ENCODE results near the gene ZNF326. TPM values are rescaled to one million over a fixed set of nuclear protein-coding genes. Genes with fewer than 3 reads are reported as not detected.

ZNF326 gene
- polyA plus RNA-seq, 1 donor from 2014 or later: 10.5 TPM

GRCh38 chr1:90067194-90067931 is 72.5 kb downstream of the ZNF326 start:
- no peak overlapping the region for H3K27ac Mint-ChIP-seq
- H3K9me3 Mint-ChIP-seq: peaks cover 5 to 13% (median 7%) of the 10 kb centered on the region in 3 donors
- no peaks in the 10 kb centered on the region for H3K36me3 Mint-ChIP-seq
- H3K27me3 Mint-ChIP-seq: peaks cover 4% of the 10 kb centered on the region
- no peaks in the 10 kb centered on the region for H3K4me1 Mint-ChIP-seq
- H3K4me3 Mint-ChIP-seq: no peak overlapping the region

- peaks cover 0 to 2% (median 0%) of the 10 kb centered on the region in 3 donors for H3K4me1 Mint-ChIP-seq
- H3K27ac Mint-ChIP-seq: no peak overlapping the region
- H3K9me3 Mint-ChIP-seq: peaks cover 0 to 6% (median 2%) of the 10 kb centered on the region in 3 donors
- no peak overlapping the region for H3K4me3 Mint-ChIP-seq
- no peaks in the 10 kb centered on the region for H3K36me3 Mint-ChIP-seq
- H3K27me3 Mint-ChIP-seq: peaks cover 4% of the 10 kb centered on the region
Observed at GRCh38 chr1:90068611-90069280, 73.8 kb downstream of the ZNF326 start.

- peak overlapping the region in 1 of 4 donors; percentile 65 for H3K4me3 Mint-ChIP-seq
Observed at GRCh38 chr1:90074137-90074536, 79.2 kb downstream of the ZNF326 start.

GRCh38 chr1:90074566-90074965 is 79.7 kb downstream of the ZNF326 start:
- Mint-ChIP-seq H3K9me3 (peaks cover 0 to 6% (median 2%) of the 10 kb centered on the region in 3 donors), H3K27ac (no peak overlapping the region), H3K27me3 (peaks cover 8% of the 10 kb centered on the region), H3K36me3 (no peaks in the 10 kb centered on the region), H3K4me1 (peaks cover 0 to 10% (median 0%) of the 10 kb centered on the region in 3 donors), H3K4me3 (no peak overlapping the region)

More at GRCh38 chr1:90074137-90074536, 79.2 kb downstream of the ZNF326 start:
- Mint-ChIP-seq H3K27me3 (peaks cover 8% of the 10 kb centered on the region), H3K9me3 (peaks cover 0 to 6% (median 2%) of the 10 kb centered on the region in 3 donors), H3K4me1 (peaks cover 0 to 10% (median 0%) of the 10 kb centered on the region in 3 donors), H3K27ac (peak overlapping the region in 1 of 3 donors; percentile 54), H3K36me3 (no peaks in the 10 kb centered on the region)

- no peaks in the 10 kb centered on the region for H3K36me3 Mint-ChIP-seq
- H3K27ac Mint-ChIP-seq: no peak overlapping the region
- H3K4me3 Mint-ChIP-seq: no peak overlapping the region
- peaks cover 8% of the 10 kb centered on the region for H3K27me3 Mint-ChIP-seq
- H3K4me1 Mint-ChIP-seq: peaks cover 0 to 10% (median 0%) of the 10 kb centered on the region in 3 donors
- H3K9me3 Mint-ChIP-seq: peaks cover 0 to 2% (median 2%) of the 10 kb centered on the region in 3 donors
Observed at GRCh38 chr1:90074970-90075391, 80.1 kb downstream of the ZNF326 start.

GRCh38 chr1:90083995-90084394 is 89.1 kb downstream of the ZNF326 start:
- Mint-ChIP-seq H3K36me3 (no peaks in the 10 kb centered on the region), H3K27me3 (peaks cover 6% of the 10 kb centered on the region), H3K9me3 (no peaks in the 10 kb centered on the region), H3K27ac (no peak overlapping the region), H3K4me1 (no peaks in the 10 kb centered on the region), H3K4me3 (no peak overlapping the region)

Other genes with a start within 250 kb of the ZNF326 start
- gene LRRC8D, start 174.1 kb upstream of the ZNF326 start, polyA plus RNA-seq: 31.7 TPM

All from IgD-negative memory B cell (primary cell).